H1 (cell line): ENCODE data around the gene VARS2. TPM values are rescaled to one million over a fixed set of nuclear protein-coding genes. Genes with fewer than 3 reads are reported as not detected.

Source experiments
- CREB1 ChIP-seq: IDR thresholded peaks from 2 replicates; pipeline ENCODE4 v1.6.1; 2012; ENCODE audit warnings: inconsistent platforms
- EP300 ChIP-seq, 2 experiments: IDR thresholded peaks; 1 replicate in 1 of 2; 2 replicates in 1 of 2; pipeline ENCODE4 v1.6.1; 2011 to 2012; ENCODE audit warnings: low read depth in 2 of 2, low read length in 2 of 2, mild to moderate bottlenecking in 2 of 2, borderline replicate concordance in 1 of 2, inconsistent platforms in 1 of 2, moderate library complexity in 1 of 2
- KDM1A ChIP-seq: fragments of 200-600, 300-600 bp; sonication (generic); IDR thresholded peaks from 2 replicates; pipeline ENCODE4 v1.7.1; 2016; ENCODE audit warnings: mild to moderate bottlenecking, low read length, borderline replicate concordance
- NANOG ChIP-seq: IDR thresholded peaks from 2 replicates; pipeline ENCODE4 v1.6.1; 2011; ENCODE audit warnings: low read length, low read depth, mild to moderate bottlenecking, inconsistent platforms; ENCODE audit not compliant: insufficient read depth, poor library complexity, severe bottlenecking
- SIRT6 ChIP-seq: IDR thresholded peaks from one replicate; pipeline ENCODE4 v1.7.1; 2012; ENCODE audit warnings: low read length, inconsistent platforms
- polyA plus RNA-seq, 7 experiments: library from polyadenylated mRNA; depleted of rRNA in 3 of 7; stranded (reverse) in 5 of 7; unstranded in 2 of 7; fragments of >200 nt in 5 of 7; fragments of 200-250 nt in 2 of 7; gene quantifications; 1 replicate in 5 of 7; 2 replicates in 1 of 7; 4 replicates in 1 of 7; pipeline versions ENCODE4 v1.2.1 to v1.2.3, GENCODE V29; 2011 to 2013; ENCODE audit warnings: missing spikeins in 2 of 7, mixed read lengths in 2 of 7
- total RNA-seq: library from RNA; stranded (reverse); fragmentation: NEBNext Ultra II Directional; extraction: Animal tissue kit (Norgen Biotek cat#: 25700); gene quantifications from 2 replicates; pipeline ENCODE4 v1.2.1, GENCODE V29; 2021
- TF ChIP-seq, protein P1 (sequence below): IDR thresholded peaks from 2 replicates; pipeline ENCODE4 v1.6.1; 2011; ENCODE audit warnings: low read length, improper control_type of control experiment
- TF ChIP-seq, protein P2 (sequence below), 3 experiments: IDR thresholded peaks; 1 replicate in 2 of 3; 2 replicates in 1 of 3; pipeline versions ENCODE4 v1.5.1 to v1.6.1; 2011; ENCODE audit warnings: low read length in 3 of 3, mild to moderate bottlenecking in 3 of 3, inconsistent platforms in 2 of 3, low read depth in 1 of 3, moderate library complexity in 1 of 3; ENCODE audit not compliant: insufficient read depth in 1 of 3; ENCODE audit errors: control extremely low read depth in 1 of 3
- TF ChIP-seq, protein P3 (sequence below): IDR thresholded peaks from 2 replicates; pipeline ENCODE4 v1.6.1; 2012; ENCODE audit warnings: low read length, inconsistent platforms
- TF ChIP-seq, protein P4 (sequence below): IDR thresholded peaks from 2 replicates; pipeline ENCODE4 v1.6.1; 2012; ENCODE audit warnings: inconsistent platforms

Gene VARS2
- total and polyA plus RNA-seq, 2 of the 8 experiments (the other 6 are each of a cell fraction or from before 2014, with no cell fraction given), result 26.8 to 47.7 TPM

DNA sequence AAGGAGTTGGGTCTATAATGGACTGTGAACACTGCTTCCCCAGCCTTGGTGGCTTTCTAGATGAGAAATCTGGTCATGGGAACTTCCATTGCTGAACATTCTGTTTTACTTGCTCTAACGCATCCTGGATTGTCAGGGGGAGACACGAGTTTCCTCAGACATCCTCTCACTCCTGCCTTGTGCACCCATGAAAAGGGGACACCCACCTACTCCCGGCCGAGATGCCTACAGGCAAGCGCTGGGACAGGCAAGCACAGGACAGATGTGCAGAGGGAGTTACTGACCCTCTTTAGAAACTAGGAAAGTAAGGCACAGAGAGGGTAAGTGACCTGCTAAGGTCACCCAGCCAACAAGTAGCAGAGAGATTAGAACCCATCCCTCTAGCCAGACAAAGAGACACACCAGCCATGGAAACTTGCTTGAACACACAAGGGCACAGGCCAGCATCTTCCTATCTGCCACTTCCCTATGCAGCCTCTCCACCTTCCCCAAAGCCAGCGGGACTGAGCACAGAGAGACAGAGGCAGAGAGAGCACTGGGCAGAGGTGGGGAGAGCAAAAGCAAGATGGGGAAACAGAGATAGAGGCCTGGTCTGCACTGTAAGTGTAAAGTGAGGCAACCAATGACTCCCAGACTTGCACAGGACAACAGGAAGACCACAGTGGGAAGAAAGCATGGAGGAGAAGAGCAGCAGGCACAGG is 18.8 kb downstream of the VARS2 start (continued):
- TF ChIP-seq, protein P1, sequence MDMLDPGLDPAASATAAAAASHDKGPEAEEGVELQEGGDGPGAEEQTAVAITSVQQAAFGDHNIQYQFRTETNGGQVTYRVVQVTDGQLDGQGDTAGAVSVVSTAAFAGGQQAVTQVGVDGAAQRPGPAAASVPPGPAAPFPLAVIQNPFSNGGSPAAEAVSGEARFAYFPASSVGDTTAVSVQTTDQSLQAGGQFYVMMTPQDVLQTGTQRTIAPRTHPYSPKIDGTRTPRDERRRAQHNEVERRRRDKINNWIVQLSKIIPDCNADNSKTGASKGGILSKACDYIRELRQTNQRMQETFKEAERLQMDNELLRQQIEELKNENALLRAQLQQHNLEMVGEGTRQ, result no peak
- TF ChIP-seq, protein P2, sequence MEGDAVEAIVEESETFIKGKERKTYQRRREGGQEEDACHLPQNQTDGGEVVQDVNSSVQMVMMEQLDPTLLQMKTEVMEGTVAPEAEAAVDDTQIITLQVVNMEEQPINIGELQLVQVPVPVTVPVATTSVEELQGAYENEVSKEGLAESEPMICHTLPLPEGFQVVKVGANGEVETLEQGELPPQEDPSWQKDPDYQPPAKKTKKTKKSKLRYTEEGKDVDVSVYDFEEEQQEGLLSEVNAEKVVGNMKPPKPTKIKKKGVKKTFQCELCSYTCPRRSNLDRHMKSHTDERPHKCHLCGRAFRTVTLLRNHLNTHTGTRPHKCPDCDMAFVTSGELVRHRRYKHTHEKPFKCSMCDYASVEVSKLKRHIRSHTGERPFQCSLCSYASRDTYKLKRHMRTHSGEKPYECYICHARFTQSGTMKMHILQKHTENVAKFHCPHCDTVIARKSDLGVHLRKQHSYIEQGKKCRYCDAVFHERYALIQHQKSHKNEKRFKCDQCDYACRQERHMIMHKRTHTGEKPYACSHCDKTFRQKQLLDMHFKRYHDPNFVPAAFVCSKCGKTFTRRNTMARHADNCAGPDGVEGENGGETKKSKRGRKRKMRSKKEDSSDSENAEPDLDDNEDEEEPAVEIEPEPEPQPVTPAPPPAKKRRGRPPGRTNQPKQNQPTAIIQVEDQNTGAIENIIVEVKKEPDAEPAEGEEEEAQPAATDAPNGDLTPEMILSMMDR (IDR thresholded peaks at IDR 0.05; ENCODE audit: control extremely low read depth in 1 of 3, insufficient read depth in 1 of 3, low read depth in 1 of 3, low read length in 3 of 3), result no peak
- no peak for TF ChIP-seq NANOG
- no peak for TF ChIP-seq SIRT6
- no peak for TF ChIP-seq EP300 (IDR thresholded peaks at IDR 0.05; ENCODE audit: borderline replicate concordance in 1 of 2, low read depth in 2 of 2, low read length in 2 of 2)
- TF ChIP-seq, protein P3, sequence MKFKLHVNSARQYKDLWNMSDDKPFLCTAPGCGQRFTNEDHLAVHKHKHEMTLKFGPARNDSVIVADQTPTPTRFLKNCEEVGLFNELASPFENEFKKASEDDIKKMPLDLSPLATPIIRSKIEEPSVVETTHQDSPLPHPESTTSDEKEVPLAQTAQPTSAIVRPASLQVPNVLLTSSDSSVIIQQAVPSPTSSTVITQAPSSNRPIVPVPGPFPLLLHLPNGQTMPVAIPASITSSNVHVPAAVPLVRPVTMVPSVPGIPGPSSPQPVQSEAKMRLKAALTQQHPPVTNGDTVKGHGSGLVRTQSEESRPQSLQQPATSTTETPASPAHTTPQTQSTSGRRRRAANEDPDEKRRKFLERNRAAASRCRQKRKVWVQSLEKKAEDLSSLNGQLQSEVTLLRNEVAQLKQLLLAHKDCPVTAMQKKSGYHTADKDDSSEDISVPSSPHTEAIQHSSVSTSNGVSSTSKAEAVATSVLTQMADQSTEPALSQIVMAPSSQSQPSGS, result no peak
- TF ChIP-seq CREB1, result no peak
- TF ChIP-seq, protein P4, sequence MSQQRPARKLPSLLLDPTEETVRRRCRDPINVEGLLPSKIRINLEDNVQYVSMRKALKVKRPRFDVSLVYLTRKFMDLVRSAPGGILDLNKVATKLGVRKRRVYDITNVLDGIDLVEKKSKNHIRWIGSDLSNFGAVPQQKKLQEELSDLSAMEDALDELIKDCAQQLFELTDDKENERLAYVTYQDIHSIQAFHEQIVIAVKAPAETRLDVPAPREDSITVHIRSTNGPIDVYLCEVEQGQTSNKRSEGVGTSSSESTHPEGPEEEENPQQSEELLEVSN, result no peak
- TF ChIP-seq KDM1A, result no peak
